OCI-LY7 (cell line): ENCODE results near the gene E4F1. TPM values are rescaled to one million over a fixed set of nuclear protein-coding genes. Genes with fewer than 3 reads are reported as not detected.

Experiments used
- BruUV-seq: library from RNA; stranded (reverse); fragments of 400-500 nt; replicated peaks from 2 replicates; lab custom pipeline; 2021; lab: Mats Ljungman, UMichigan
- CTCF ChIA-PET: fragments of 300-600 bp; sonication (Branson Sonifier 250); formaldehyde crosslinking; loops from one replicate; lab custom pipeline; 2022; ENCODE audit warnings: antibody characterized with exemption; ENCODE audit not compliant: unreplicated experiment; lab: Charles Lee
- POLR2A ChIA-PET: fragments of 300-600 bp; sonication (Branson Sonifier 250); formaldehyde crosslinking; loops from one replicate; lab custom pipeline; 2022; ENCODE audit warnings: antibody characterized with exemption; lab: Charles Lee
- DNase-seq: peaks from one replicate; pipeline ENCODE4 v3.0.0-alpha.2; 2015; ENCODE audit warnings: low spot score
- H2AFZ ChIP-seq: fragments of 200-600 bp; sonication (generic), shearing (Covaris generic); 2 replicates; pipeline ENCODE4 v1.6.1; 2014; ENCODE audit warnings: mild to moderate bottlenecking, antibody characterized with exemption, low read length, moderate library complexity
- H3K27ac ChIP-seq: fragments of 200-600 bp; sonication (generic); 2 replicates; pipeline ENCODE4 v1.5.1; 2014; ENCODE audit warnings: mixed run types, low read depth, mild to moderate bottlenecking, moderate library complexity, low read length, inconsistent platforms; ENCODE audit not compliant: poor library complexity, severe bottlenecking
- H3K36me3 ChIP-seq: fragments of 200-600 bp; sonication (generic); 2 replicates; pipeline ENCODE4 v1.6.1; 2014; ENCODE audit warnings: mild to moderate bottlenecking, antibody characterized with exemption, low read length, moderate library complexity, mixed read lengths; ENCODE audit not compliant: insufficient read depth
- H3K4me1 ChIP-seq: fragments of 200-600 bp; sonication (generic); 2 replicates; pipeline ENCODE4 v1.5.1; 2014; ENCODE audit warnings: mild to moderate bottlenecking, low read length; ENCODE audit not compliant: insufficient read depth, poor library complexity, severe bottlenecking
- H3K4me2 ChIP-seq: fragments of 200-600 bp; sonication (generic); 2 replicates; pipeline ENCODE4 v1.6.1; 2014; ENCODE audit warnings: mild to moderate bottlenecking, low read length
- H3K4me3 ChIP-seq: fragments of 200-600 bp; sonication (generic); 2 replicates; pipeline ENCODE4 v1.5.1; 2014; ENCODE audit warnings: mild to moderate bottlenecking, low read depth, low read length; ENCODE audit not compliant: poor library complexity, severe bottlenecking
- H3K79me2 ChIP-seq: fragments of 200-600 bp; sonication (generic); 2 replicates; pipeline ENCODE4 v1.6.1; 2016; ENCODE audit warnings: low read depth, mild to moderate bottlenecking, low read length, moderate library complexity, mixed read lengths; ENCODE audit not compliant: insufficient read depth
- H3K9me2 ChIP-seq: fragments of 200-600 bp; sonication (generic); 2 replicates; pipeline ENCODE4 v1.6.1; 2016; ENCODE audit warnings: mild to moderate bottlenecking, low read length, mixed read lengths; ENCODE audit not compliant: insufficient read depth
- H3K9me3 ChIP-seq: fragments of 200-600 bp; sonication (generic); 2 replicates; pipeline ENCODE4 v1.6.1; 2014; ENCODE audit warnings: mild to moderate bottlenecking, mixed run types, low read length, mixed read lengths
- H4K20me1 ChIP-seq: fragments of 200-600 bp; sonication (generic); 2 replicates; pipeline ENCODE4 v1.6.1; 2014; ENCODE audit warnings: mild to moderate bottlenecking, antibody characterized with exemption, low read length, moderate library complexity, mixed read lengths; ENCODE audit not compliant: insufficient read depth
- CTCF ChIP-seq: fragments of 200-600 bp; sonication (generic); conservative IDR thresholded peaks from 2 replicates; pipeline ENCODE4 v1.5.1; 2014; ENCODE audit warnings: mild to moderate bottlenecking, antibody characterized with exemption, low read length, moderate library complexity, mixed read lengths
- EZH2phosphoT487 ChIP-seq: fragments of 200-600 bp; sonication (generic); IDR thresholded peaks from 2 replicates; pipeline ENCODE4 v1.6.1; 2018; ENCODE audit warnings: low read depth, borderline replicate concordance, mild to moderate bottlenecking, mixed run types, antibody characterized with exemption, low read length, moderate library complexity, mixed read lengths
- intact Hi-C: fragments of 100-400 bp; cut with micrococcal nuclease; formaldehyde crosslinking; loops from one replicate; pipeline ENCODE4 v1.10.0; 2022; ENCODE audit not compliant: unreplicated experiment
- total RNA-seq, 2 experiments: library from RNA; depleted of rRNA in 1 of 2; stranded (reverse); fragments of >200 nt in 1 of 2; shearing (Covaris generic) in 1 of 2; gene quantifications; 2 replicates each; pipeline ENCODE4 v1.2.3, GENCODE V29; 2014 to 2022

Gene E4F1
- total RNA-seq, 2 experiments from 2014 or later, result 42.3 to 59.6 TPM

- BruUV-seq, result no TSS peak
- peaks cover 27% of the 10 kb centered on the region for H3K79me2 ChIP-seq
- intact Hi-C loops, result no loop called here
- TF ChIP-seq EZH2phosphoT487 (no peak), CTCF (no peak)
- H3K4me2 ChIP-seq, result no peak overlapping the region
- CTCF ChIA-PET, result no interaction called here
- H3K27ac ChIP-seq, result no peak overlapping the region
- no peak overlapping the region for H3K4me3 ChIP-seq
- H3K4me1 ChIP-seq, result peaks cover 10% of the 10 kb centered on the region
- POLR2A ChIA-PET, result no interaction called here
- H3K9me3 ChIP-seq, result no peaks in the 10 kb centered on the region
- peaks cover 55% of the 10 kb centered on the region for H3K36me3 ChIP-seq
- DNase-seq, result no peak
- H4K20me1 ChIP-seq, result 0 out of 2 replicates have a peak, but pooled peaks cover 2% of the 10 kb centered on the region
- no peaks in the 10 kb centered on the region for H3K9me2 ChIP-seq
- H2AFZ ChIP-seq, result no peak overlapping the region
These were observed 5.7 kb downstream of the E4F1 start for GRCh38 chr16:2229091-2229490.

GRCh38 chr16:2229632-2230250 lies 6.3 kb downstream of the E4F1 start:
- TF ChIP-seq CTCF (no peak), EZH2phosphoT487 (no peak)
- peaks cover 60% of the 10 kb centered on the region for H3K36me3 ChIP-seq
- peaks cover 20% of the 10 kb centered on the region; the same call in 1 of the 2 replicates for H3K79me2 ChIP-seq
- no TSS peak for BruUV-seq
- ChIA-PET POLR2A (no interaction called here), CTCF (no interaction called here)
- H3K27ac ChIP-seq, result no peak overlapping the region
- H3K4me3 ChIP-seq, result no peak overlapping the region
- peaks cover 5% of the 10 kb centered on the region for H3K4me1 ChIP-seq
- no peaks in the 10 kb centered on the region for H3K9me2 ChIP-seq
- intact Hi-C loops, result no loop called here
- H3K9me3 ChIP-seq, result no peaks in the 10 kb centered on the region
- H4K20me1 ChIP-seq, result no peaks in the 10 kb centered on the region
- H2AFZ ChIP-seq, result no peak overlapping the region
- no peak for DNase-seq
- H3K4me2 ChIP-seq, result no peak overlapping the region

GRCh38 chr16:2230376-2230775 lies 7.0 kb downstream of the E4F1 start:
- H3K36me3 ChIP-seq, result peaks cover 66% of the 10 kb centered on the region

More at GRCh38 chr16:2230376-2230775, 7.0 kb downstream of the E4F1 start:
- Histone ChIP-seq H3K4me2 (no peak overlapping the region), H2AFZ (no peak overlapping the region), H3K9me3 (no peaks in the 10 kb centered on the region), H3K27ac (no peak overlapping the region), H3K9me2 (no peaks in the 10 kb centered on the region), H3K4me1 (no peaks in the 10 kb centered on the region), H3K4me3 (no peak overlapping the region), H4K20me1 (no peaks in the 10 kb centered on the region), H3K79me2 (peaks cover 14% of the 10 kb centered on the region; the same call in 1 of the 2 replicates)
- POLR2A ChIA-PET, result no interaction called here
- intact Hi-C loops, result no loop called here
- CTCF ChIA-PET, result no interaction called here
- TF ChIP-seq EZH2phosphoT487 (no peak), CTCF (no peak)
- no TSS peak for BruUV-seq
- no peak for DNase-seq
